Neural cell (in vitro differentiated cells): Measurements from ENCODE around the gene ASCC3. TPM values are rescaled to one million over a fixed set of nuclear protein-coding genes. Genes with fewer than 3 reads are reported as not detected.

ENCODE experiments used
- H2AFZ ChIP-seq: fragments of 200-600, 300-800 bp; sonication (generic), shearing (Covaris generic); 2 replicates; pipeline ENCODE4 v1.6.0; 2014; ENCODE audit warnings: low read depth, mild to moderate bottlenecking, antibody characterized with exemption, low read length, moderate library complexity
- H3F3A ChIP-seq: fragments of 200-600 bp; shearing (Covaris generic); 2 replicates; pipeline ENCODE4 v1.6.1; 2016; ENCODE audit warnings: mild to moderate bottlenecking, moderate library complexity, mixed read lengths, antibody characterized with exemption, low read length; ENCODE audit not compliant: insufficient read depth, poor library complexity, severe bottlenecking
- H3K27ac ChIP-seq: fragments of 200-600, 300-800 bp; sonication (generic), shearing (Covaris generic); 2 replicates; pipeline ENCODE4 v1.5.1; 2014; ENCODE audit warnings: mild to moderate bottlenecking, low read length, moderate library complexity
- H3K27me3 ChIP-seq: fragments of 300-800, 200-600 bp; sonication (generic), shearing (Covaris generic); 2 replicates; pipeline ENCODE4 v1.6.0; 2014; ENCODE audit warnings: mild to moderate bottlenecking, low read depth, low read length, moderate library complexity; ENCODE audit not compliant: insufficient read depth
- H3K36me3 ChIP-seq: fragments of 300-800, 200-600 bp; sonication (generic), shearing (Covaris generic); 2 replicates; pipeline ENCODE4 v1.5.1; 2014; ENCODE audit warnings: mild to moderate bottlenecking, antibody characterized with exemption, low read length, moderate library complexity; ENCODE audit not compliant: insufficient read depth
- H3K4me2 ChIP-seq: fragments of 300-800, 200-600 bp; sonication (generic), shearing (Covaris generic); 2 replicates; pipeline ENCODE4 v1.6.0; 2014; ENCODE audit warnings: mild to moderate bottlenecking, low read length
- H3K4me3 ChIP-seq: fragments of 300-800, 200-600 bp; sonication (generic), shearing (Covaris generic); 2 replicates; pipeline ENCODE4 v1.5.1; 2014; ENCODE audit warnings: mild to moderate bottlenecking, low read length, moderate library complexity
- H3K79me2 ChIP-seq: fragments of 200-600 bp; shearing (Covaris generic); replicated peaks from 2 replicates; pipeline ENCODE4 v1.6.0; 2014; ENCODE audit warnings: mild to moderate bottlenecking, low read length, moderate library complexity; ENCODE audit not compliant: insufficient read depth
- H3K9ac ChIP-seq: fragments of 300-800, 200-600 bp; sonication (generic), shearing (Covaris generic); 2 replicates; pipeline ENCODE4 v1.6.1; 2016; ENCODE audit warnings: mild to moderate bottlenecking, low read length, mixed read lengths
- H3K9me2 ChIP-seq: fragments of 200-600 bp; shearing (Covaris generic); 2 replicates; pipeline ENCODE4 v1.6.1; 2016; ENCODE audit warnings: mild to moderate bottlenecking, low read length, mixed read lengths; ENCODE audit not compliant: insufficient read depth
- H3K9me3 ChIP-seq: fragments of 200-600, 300-800 bp; sonication (generic), shearing (Covaris generic); 2 replicates; pipeline ENCODE4 v1.6.1; 2016; ENCODE audit warnings: mild to moderate bottlenecking, mixed run types, low read length, moderate library complexity, mixed read lengths
- H4K20me1 ChIP-seq: fragments of 200-600 bp; shearing (Covaris generic); 2 replicates; pipeline ENCODE4 v1.6.1; 2016; ENCODE audit warnings: mild to moderate bottlenecking, mixed run types; ENCODE audit not compliant: insufficient read depth
- EP300 ChIP-seq: fragments of 450-650 bp; conservative IDR thresholded peaks from 2 replicates; pipeline ENCODE4 v1.6.1; 2014; ENCODE audit warnings: antibody characterized with exemption, mild to moderate bottlenecking, moderate library complexity; ENCODE audit not compliant: poor library complexity, severe bottlenecking
- EZH2 ChIP-seq: fragments of 200-600, 300-800 bp; shearing (Covaris generic), sonication (generic); IDR thresholded peaks from 2 replicates; pipeline ENCODE4 v1.6.1; 2014; ENCODE audit warnings: antibody characterized with exemption, low read length, borderline replicate concordance, mild to moderate bottlenecking; ENCODE audit not compliant: insufficient read depth, poor library complexity, severe bottlenecking
- MXI1 ChIP-seq: fragments of 450-650 bp; conservative IDR thresholded peaks from 2 replicates; pipeline ENCODE4 v1.6.1; 2014; ENCODE audit warnings: antibody characterized with exemption, mild to moderate bottlenecking; ENCODE audit not compliant: poor library complexity, severe bottlenecking
- POLR2AphosphoS5 ChIP-seq: IDR thresholded peaks from 2 replicates; pipeline ENCODE4 v1.6.1; 2012
- RAD21 ChIP-seq: fragments of 450-650 bp; conservative IDR thresholded peaks from 2 replicates; pipeline ENCODE4 v1.6.1; 2014; ENCODE audit warnings: antibody characterized with exemption, mild to moderate bottlenecking, moderate library complexity
- SMC3 ChIP-seq: fragments of 450-650 bp; conservative IDR thresholded peaks from 2 replicates; pipeline ENCODE4 v1.6.1; 2014; ENCODE audit warnings: antibody characterized with exemption, mild to moderate bottlenecking, moderate library complexity; ENCODE audit not compliant: poor library complexity
- TAF1 ChIP-seq: IDR thresholded peaks from 2 replicates; pipeline ENCODE4 v1.6.1; 2012; ENCODE audit warnings: low read depth
- polyA plus RNA-seq: library from polyadenylated mRNA; depleted of rRNA; stranded (reverse); fragments of >200 nt; gene quantifications from 2 replicates; pipeline ENCODE4 v1.2.3, GENCODE V29; 2014
- TF ChIP-seq, protein P1 (sequence below): fragments of 450-650 bp; IDR thresholded peaks from 2 replicates; pipeline ENCODE4 v1.5.1; 2014; ENCODE audit warnings: antibody characterized with exemption, mild to moderate bottlenecking, moderate library complexity; ENCODE audit not compliant: poor library complexity, severe bottlenecking
- TF ChIP-seq, protein P2 (sequence below): IDR thresholded peaks from 2 replicates; pipeline ENCODE4 v1.6.1; 2012; ENCODE audit warnings: borderline replicate concordance

The ASCC3 gene
- polyA plus RNA-seq, 1 donor from 2014 or later: 14.9 TPM

DNA sequence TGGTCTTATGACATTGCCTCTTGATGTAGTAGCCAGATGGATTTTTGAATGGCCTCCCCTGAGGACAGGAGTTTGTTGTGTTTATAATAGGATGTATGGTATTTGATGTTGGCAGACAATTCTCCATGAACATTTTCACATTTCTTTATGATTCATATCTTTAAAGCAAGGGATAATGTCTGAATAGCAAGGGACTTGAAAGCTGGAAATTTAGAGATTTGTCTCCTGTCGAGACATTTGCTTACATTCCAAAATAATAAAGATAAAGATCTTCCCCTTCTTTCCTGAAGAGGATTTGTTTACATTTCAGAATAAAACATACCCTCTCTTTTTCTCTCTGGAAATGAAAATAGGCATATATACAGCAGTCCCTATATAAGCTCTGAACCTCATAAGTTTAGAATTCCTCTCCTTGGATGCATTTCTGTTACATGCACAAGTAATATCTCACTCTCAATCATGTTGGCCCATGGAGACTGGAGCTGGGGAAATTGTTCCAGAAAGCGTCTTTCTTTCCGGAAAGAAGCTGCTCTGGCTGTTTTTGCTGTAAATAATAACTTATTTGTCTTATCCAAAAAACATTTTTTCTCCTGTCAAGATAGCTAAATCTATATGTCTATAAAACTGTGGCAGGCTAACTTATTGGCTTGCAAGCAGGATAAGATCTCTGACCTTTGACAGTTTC, 42.5 kb upstream of the ASCC3 start:
- Histone ChIP-seq H2AFZ (no peak overlapping the region), H3K4me2 (no peak overlapping the region), H3K27me3 (no peaks in the 10 kb centered on the region), H3K9ac (no peak overlapping the region), H3K4me3 (no peak overlapping the region), H3F3A (no peaks in the 10 kb centered on the region), H4K20me1 (no peaks in the 10 kb centered on the region), H3K79me2 (no peaks in the 10 kb centered on the region), H3K9me2 (no peaks in the 10 kb centered on the region), H3K9me3 (no peaks in the 10 kb centered on the region), H3K27ac (no peak overlapping the region), H3K36me3 (no peaks in the 10 kb centered on the region)
- TF ChIP-seq, protein P1, sequence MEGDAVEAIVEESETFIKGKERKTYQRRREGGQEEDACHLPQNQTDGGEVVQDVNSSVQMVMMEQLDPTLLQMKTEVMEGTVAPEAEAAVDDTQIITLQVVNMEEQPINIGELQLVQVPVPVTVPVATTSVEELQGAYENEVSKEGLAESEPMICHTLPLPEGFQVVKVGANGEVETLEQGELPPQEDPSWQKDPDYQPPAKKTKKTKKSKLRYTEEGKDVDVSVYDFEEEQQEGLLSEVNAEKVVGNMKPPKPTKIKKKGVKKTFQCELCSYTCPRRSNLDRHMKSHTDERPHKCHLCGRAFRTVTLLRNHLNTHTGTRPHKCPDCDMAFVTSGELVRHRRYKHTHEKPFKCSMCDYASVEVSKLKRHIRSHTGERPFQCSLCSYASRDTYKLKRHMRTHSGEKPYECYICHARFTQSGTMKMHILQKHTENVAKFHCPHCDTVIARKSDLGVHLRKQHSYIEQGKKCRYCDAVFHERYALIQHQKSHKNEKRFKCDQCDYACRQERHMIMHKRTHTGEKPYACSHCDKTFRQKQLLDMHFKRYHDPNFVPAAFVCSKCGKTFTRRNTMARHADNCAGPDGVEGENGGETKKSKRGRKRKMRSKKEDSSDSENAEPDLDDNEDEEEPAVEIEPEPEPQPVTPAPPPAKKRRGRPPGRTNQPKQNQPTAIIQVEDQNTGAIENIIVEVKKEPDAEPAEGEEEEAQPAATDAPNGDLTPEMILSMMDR: no peak
- TF ChIP-seq MXI1: no peak
- no peak for TF ChIP-seq EZH2
- TF ChIP-seq SMC3: no peak
- TF ChIP-seq, protein P2, sequence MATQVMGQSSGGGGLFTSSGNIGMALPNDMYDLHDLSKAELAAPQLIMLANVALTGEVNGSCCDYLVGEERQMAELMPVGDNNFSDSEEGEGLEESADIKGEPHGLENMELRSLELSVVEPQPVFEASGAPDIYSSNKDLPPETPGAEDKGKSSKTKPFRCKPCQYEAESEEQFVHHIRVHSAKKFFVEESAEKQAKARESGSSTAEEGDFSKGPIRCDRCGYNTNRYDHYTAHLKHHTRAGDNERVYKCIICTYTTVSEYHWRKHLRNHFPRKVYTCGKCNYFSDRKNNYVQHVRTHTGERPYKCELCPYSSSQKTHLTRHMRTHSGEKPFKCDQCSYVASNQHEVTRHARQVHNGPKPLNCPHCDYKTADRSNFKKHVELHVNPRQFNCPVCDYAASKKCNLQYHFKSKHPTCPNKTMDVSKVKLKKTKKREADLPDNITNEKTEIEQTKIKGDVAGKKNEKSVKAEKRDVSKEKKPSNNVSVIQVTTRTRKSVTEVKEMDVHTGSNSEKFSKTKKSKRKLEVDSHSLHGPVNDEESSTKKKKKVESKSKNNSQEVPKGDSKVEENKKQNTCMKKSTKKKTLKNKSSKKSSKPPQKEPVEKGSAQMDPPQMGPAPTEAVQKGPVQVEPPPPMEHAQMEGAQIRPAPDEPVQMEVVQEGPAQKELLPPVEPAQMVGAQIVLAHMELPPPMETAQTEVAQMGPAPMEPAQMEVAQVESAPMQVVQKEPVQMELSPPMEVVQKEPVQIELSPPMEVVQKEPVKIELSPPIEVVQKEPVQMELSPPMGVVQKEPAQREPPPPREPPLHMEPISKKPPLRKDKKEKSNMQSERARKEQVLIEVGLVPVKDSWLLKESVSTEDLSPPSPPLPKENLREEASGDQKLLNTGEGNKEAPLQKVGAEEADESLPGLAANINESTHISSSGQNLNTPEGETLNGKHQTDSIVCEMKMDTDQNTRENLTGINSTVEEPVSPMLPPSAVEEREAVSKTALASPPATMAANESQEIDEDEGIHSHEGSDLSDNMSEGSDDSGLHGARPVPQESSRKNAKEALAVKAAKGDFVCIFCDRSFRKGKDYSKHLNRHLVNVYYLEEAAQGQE: no peak
- TF ChIP-seq POLR2AphosphoS5: no peak
- TF ChIP-seq EP300: no peak
- no peak for TF ChIP-seq TAF1
- no peak for TF ChIP-seq RAD21

DNA sequence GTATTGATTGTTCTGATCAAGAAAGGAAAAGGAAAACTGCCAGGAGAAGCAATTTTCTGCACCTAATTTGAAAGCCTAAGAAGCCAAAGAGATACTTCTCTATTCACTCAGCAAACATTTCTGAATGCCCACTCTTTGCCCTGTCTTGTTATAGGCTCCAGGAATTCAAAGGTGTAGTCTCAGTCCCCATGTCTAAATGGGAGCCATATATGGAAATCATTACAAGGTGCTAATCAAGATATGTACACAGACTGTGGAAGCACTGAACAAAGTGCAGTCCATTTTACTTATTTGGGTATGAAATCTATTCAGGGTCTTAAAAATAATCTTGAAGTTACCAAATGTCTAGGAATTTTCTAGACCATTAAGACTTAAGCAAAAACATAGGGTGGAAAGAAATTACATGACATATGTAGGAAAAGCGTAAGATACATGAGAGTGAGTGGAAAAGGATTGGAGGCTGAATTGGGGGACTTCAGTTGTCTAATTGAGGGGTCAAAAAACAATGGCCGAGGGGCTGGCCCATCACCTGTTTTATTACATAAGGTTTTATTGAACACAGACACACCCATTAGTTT, 39.0 kb upstream of the ASCC3 start:
- Histone ChIP-seq H2AFZ (no peak overlapping the region), H3F3A (no peaks in the 10 kb centered on the region), H3K9me2 (no peaks in the 10 kb centered on the region), H3K9me3 (no peaks in the 10 kb centered on the region), H3K79me2 (no peaks in the 10 kb centered on the region), H3K4me3 (no peak overlapping the region), H3K36me3 (no peaks in the 10 kb centered on the region), H3K27ac (no peak overlapping the region), H3K4me2 (no peak overlapping the region), H4K20me1 (no peaks in the 10 kb centered on the region), H3K27me3 (no peaks in the 10 kb centered on the region), H3K9ac (no peak overlapping the region)
- no peak for TF ChIP-seq SMC3
- no peak for TF ChIP-seq EZH2
- TF ChIP-seq, protein P2: no peak
- no peak for TF ChIP-seq EP300
